Measurements from ENCODE around the gene TJAP1.

- no peak for TF ChIP-seq GATA2 (IDR thresholded peaks at IDR 0.05; ENCODE audit: low read depth, low read length)
- no peak for TF ChIP-seq GATA3 (IDR thresholded peaks at IDR 0.05; ENCODE audit: low read depth, low read length)
Observed at GRCh38 chr6:43544461-43544860, 67.1 kb downstream of the TJAP1 start.
